HG03175 (cell line): Measurements from ENCODE around the gene TMEM217.
"Not testable (repeated sequence)": the region's sequence is repeated elsewhere in the genome, so short reads cannot be mapped to it uniquely, and the experiment has no call there.

Experiments used
- ATAC-seq: cut with Tn5 transposase; IDR thresholded peaks from one replicate; pipeline ENCODE4 v1.9.1; 2021; ENCODE audit warnings: mild to moderate bottlenecking, moderate library complexity; ENCODE audit not compliant: unreplicated experiment

Gene TMEM217

DNA sequence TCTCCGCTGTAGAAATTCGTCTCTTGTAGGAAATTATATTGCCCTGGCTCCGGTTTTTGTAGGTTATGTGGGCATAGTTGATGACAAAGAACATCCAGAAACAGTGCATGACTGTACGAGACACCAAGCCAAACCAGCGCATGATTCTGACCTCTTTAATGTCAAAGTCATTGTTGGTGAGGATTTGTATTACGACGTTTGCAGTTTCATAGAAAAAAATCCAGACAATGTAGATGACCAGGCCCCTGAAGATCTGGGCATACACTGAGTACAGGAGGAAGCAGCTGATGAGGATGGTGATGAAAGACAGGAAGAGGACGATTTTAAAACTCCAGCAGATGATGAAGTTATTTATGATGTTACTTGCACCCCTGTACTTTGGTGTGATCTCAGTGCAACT, 39.4 kb downstream of the TMEM217 start:
- no peak for ATAC-seq

DNA sequence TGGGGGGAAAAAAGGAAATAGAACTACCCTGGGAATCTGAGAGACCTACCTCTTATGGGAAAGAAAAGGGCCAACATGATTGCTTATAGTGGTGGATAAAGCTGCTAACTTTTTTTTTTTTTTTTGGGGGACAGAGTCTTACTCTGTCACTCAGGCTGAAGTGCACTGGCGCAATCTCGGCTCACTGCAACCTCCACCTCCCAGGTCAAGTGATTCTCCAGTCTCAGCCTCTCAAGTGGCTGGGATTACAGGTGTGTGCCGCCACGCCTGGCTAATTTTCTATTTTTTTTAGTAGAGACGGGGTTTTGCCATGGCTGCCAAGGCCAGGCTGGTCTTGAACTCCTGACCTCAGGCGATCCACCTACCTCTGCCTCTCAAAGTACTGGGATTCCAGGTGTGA, 39.9 kb downstream of the TMEM217 start:
- ATAC-seq: no peak

DNA sequence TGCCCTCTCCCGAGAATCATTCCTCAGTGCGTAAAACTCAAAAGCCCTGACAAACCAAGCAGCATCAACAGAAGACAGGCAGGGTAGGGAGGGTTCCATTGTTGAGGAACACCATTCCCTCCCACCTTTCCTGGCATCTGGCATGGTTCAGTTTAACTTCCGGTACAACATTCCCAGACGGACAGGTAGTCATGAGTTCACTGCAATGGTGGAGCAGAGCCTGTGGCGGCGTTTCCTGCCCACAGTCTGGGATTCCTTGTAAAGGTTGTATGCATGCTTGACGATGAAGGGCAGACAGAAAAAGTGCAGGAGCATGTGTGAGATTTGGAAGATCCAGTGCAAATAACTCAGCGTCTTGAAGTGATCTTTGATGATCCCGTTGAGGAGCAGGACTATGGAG, 45.7 kb downstream of the TMEM217 start:
- ATAC-seq: no peak

DNA sequence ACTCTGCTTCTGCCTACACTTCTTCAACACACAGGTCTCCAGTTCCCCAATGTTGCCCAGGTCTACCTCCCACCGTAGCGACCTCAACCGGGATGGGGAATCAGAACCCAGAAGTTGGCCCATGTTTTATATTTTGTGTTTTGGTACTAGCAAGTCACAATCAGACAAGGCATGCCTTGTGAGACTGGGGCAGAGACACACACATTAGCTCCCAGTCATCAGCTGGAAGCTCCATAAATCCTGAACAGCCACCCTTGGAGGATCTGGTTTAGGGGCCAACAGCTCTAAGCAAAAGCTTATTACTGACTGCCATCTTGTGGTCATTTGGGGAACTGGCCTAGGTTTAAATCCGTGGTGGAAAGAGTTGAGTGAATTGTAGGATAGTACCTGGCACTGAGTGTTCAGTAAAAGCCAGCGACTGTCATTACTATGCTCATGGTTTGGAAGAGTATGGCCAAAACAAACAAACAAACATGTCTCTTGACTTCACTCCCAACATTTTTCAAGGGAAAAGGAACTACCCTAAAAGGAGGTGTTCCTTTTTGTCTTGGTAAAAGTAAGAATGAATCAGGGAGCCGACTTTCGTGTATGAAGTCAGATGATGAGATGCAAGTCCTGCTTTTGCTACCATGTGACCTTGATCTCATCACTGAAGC, 47.5 kb downstream of the TMEM217 start:
- ATAC-seq: no peak

DNA sequence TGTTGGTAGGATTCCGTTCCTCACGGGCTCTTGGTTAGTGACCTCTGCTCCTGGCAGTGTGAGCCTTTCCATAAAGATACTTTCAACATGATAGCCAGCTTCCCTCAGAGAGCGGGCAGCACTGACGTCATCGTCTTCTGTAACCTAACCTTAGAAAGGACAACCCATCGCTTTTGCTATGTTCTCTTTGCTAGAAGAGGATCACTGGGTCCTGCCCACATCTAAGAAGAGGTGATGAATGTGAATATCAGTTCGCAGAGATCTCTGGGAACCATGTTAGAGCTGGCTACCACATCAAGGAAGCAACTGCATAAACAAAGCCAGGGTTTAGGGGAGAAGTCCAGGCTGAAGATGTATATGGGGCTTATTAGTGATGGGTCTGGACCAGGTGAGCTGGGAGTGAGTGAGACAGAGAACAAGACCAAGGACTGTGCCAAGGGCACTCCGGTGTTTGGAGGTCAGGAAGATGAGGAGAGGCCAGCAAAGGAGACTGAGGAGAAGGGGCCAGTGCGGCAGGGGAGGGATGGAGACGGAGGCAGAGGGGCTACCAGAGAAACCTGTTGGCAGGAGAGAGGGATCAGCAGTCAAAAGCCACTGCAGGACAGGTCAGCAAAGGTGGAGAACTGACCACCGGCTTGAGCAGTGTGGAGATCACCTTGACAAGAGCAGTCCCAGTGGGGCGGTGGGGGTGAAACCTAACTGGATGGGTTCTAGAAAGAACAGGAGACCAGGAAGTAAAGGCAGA, 48.3 kb downstream of the TMEM217 start:
- no peak for ATAC-seq

DNA sequence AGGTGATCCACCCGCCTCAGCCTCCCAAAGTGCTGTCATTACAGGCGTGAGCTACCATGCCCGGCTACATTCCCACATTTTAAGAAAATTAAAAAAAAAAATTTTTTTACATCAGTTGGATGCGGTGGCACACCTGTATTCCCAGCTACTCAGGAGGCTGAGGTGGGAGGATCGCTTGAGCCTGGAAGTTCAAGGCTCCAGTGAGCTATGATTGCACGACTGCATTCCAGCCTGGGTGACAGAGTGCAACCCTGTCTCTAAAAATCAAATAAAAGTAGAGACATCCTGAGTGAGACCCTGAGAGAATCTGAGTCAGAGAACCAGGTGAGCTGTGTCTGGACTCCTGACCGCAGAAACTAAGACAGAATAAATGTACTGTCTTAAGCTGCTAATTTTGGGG, 49.2 kb downstream of the TMEM217 start:
- ATAC-seq: no peak

DNA sequence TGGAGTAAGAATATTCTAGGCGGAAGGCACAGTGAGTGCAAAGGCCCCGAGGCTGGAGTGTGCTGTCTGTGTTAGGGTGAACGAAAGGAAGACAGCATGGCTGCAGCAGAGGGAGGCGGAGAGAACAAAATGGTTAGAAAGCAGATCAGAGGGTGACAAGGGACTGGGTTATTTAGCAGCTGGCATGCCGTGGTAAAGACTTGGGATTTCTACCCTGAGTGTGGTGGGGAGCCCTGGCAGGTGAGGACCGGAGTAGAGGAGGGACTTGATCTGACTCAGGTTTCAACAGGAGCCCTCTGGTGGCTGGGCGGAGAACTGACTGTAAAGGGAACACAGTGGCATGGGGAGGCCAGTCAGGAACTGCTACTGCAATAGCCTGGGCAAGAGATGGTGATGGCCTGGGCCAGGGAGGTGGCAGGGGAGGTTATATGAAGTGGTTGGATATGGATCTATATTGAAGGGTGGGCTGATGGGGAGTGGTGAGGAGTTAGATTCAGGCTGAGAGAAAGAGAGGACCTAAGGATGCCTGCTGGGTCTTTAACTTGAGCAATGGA, 50.0 kb downstream of the TMEM217 start:
- ATAC-seq: peak; percentile 57

DNA sequence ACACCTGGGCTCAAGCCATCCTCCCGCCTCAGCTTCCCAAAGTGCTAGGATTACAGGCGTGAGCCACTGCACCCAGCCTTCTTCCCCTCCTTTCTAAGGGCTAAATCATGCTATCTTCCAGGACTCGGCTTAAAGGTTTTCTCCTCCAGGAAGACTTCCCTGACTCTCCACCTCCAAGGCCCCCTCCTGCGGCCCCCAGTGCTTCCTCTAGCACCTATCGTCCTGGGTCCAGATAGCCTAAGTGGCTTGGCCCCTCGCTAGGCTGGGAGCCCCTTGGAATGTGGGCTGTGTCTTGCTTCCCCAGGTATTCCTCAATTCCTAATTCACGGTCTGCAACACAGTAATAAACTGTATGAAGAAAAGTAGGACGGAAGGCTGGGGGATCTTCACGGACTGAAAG, 51.3 kb downstream of the TMEM217 start:
- no peak for ATAC-seq

DNA sequence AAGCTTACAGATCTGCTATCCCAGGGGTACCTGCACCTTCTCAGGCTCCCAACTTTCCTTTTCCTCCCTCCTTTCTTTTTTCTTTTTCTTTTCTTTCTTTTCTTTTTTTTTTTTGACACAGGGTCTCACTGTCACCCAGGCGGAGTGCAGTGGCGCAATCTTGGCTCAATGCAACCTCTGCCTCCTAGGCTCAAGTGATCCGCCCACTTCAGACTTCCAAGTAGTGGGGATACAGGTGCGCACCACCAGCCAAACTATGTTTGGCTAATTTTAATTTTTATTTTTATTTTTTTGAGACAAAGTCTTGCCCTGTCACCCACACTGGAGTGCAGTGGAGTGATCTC, 52.0 kb downstream of the TMEM217 start:
- ATAC-seq: no peak

DNA sequence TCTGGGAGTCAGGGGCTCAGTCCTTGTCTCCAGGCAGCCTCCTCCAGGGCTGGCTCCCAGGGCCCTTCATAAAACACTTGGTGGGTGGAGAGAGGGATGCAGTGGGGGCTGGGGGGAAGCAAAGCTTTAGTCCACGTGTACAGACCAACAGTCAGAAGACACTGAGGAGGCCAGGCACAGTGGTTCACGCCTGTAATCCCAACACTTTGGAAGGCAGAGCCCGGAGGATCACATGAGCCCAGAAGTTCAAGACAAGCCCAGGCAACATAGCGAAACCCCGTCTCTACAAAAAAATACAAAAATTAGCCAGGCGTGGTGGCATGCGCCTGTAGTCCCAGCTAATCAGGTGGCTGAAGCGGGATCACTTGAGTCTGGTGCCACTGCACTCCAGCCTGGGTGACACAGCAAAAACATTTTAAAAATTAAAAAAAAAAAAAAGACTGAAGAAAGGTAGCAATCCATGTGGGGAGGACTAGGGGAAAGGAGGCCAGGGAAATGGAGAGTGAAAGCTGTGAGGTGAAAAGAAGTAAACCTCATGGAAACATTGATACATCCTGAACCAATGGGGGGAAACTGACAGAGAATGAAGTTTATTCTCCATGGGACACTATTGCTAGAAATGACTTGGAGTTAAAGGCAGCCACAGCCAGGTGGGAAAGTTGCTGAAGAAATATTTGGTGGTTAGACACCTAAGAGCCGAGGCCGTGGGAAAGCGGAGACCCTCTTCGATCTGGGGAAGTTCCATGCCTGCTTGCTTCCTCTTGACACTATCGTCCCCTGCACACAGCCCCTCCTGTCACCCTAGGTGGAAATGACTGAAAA, 52.6 kb downstream of the TMEM217 start:
- ATAC-seq: no peak

DNA sequence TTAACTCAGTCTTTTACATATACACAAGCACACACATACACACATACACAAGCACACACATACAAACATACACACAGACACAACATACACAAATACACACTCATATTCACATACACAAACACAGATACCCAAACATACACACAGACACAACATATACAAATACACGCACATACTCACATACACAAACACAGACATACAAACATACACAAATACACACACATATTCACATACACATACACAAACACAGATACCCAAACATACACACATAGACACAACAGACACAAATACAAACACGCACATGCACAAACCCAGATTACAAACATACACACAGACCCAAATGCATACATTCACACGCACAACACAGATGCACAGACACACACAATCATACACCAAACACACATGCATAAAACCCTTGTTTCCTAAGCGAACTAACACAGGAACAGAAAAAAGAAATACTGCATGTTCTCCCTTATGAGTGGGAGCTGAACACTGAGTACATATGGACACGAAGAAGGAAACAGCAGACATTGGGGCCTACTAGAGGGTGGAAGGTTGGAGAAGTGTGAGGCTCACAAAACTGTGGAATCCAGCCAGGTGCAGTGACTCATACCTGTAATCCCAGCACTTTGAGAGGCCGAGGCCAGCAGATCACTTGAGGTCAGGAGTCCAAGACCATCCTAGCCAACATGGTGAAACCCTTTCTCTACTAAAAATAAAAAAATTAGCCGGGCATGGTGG, 53.8 kb downstream of the TMEM217 start:
- ATAC-seq: no peak

DNA sequence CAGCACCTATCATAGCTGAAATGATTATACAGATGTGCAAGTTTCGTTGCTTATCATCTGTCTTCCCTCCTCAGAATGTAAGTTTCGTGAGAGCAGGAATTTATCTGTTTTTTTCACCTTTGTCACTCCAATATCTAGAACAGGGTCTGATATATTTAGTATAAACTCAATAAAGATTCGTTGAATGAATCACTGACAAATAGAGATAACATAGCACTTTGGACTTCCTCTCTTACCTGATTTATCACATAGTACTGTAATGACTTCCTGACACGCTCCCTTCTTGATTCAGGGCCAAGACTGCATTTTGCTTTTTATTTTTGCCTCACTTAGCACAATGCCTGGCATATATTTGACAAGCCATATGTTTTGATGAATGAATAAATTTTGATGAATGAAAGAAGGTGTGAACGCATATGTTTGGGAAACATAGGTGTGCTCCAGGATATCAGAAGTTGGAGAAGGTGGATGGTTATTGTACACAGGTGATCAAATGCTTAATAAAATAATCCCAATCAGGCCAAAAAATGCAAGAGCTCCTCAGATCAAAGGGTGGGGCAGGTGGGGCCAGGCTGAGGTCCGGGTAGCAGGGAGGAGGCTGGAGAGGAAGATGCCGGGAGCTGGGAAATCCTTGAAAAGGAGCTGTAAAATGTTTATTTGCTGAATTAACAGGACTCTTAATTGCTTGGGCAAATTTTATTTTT, 55.0 kb downstream of the TMEM217 start:
- ATAC-seq: no peak

DNA sequence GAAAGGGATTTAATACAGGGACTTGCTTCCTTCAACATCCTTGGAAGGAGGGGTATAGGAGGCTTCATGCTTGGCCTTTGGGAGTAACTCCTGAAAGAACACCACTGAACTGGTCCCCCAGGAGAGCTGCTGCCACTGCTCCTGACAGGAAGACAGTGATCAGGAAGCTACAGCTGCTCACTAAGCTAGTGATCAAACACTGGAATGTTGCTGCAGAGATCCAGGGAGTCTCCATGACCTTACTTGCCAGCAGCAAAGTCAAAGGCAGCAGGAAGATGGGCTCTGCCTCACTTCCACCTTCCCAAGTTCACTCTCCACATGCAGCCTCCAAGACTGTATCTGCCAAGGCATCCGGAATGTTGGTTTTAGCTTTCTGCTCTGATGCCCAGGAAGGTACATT, 56.2 kb downstream of the TMEM217 start:
- ATAC-seq: no peak

DNA sequence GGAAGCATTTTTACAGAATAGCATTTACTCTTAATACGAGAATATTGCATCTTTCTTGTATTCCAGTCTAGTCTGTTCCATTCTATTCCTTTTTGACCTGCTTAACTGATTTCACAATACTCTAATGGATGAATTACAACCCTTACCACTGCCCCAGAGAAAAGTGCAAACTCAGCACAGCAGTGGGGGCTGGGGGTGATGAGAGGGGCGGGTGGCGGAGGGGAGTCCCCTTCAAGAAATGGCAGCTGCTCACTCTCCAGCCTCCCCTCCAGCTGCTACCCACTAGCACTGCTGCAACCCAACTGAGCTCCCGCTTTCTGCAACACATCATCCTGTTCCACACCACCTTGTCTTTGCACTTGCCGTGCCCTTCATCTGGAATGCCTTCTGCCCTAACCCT, 57.9 kb downstream of the TMEM217 start:
- ATAC-seq: no peak

DNA sequence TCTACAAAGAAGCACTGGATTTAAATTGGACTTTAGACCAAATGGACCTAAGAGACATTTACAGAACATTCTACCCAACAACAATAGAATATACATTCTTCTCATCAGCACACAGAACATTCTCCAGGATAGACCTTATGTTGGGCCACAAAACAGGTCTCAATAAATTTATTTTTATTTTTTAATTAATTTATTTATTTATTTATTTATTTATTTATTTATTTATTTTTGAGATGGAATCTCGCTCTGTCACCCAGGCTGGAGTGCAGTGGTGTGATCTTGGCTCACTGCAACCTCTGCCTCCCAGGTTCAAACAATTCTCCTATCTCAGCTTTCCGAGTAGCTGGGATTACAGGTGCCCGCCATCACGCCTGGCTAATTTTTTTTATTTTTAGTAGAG, 61.5 kb downstream of the TMEM217 start:
- ATAC-seq: not testable (repeated sequence)

DNA sequence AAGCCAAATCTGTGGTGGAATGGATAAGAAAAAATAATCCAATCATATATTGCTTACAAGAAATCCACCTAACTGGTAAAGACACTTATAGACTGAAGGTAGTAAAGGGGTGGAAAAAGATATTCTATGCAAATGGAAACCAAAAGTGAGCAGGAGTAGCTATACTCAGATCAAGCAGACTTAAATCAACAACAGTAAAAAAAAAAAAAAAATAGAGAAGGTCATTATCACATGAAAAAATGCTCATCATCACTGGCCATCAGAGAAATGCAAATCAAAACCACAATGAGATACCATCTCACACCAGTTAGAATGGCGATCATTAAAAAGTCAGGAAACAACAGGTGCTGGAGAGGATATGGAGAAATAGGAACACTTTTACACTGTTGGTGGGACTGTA, 63.1 kb downstream of the TMEM217 start:
- ATAC-seq: not testable (repeated sequence)

DNA sequence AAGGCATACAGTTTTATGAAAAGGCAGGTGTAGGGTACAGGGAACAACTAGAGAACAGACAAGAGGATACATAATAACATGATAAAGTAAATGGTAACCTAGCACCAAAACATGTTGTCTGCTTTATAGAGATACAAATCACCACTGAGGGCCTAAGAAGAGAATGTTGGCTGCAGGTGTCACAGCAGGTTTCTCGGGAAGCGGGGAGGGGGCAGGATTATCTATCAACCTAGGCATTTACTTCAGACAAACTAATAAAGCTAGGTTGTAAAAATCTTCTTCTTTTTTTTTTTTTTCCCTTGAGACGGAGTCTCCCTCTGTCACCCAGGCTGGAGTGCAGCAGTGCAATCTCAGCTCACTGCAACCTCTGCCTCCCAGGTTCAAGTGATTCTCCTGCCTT, 65.3 kb downstream of the TMEM217 start:
- ATAC-seq: no peak

DNA sequence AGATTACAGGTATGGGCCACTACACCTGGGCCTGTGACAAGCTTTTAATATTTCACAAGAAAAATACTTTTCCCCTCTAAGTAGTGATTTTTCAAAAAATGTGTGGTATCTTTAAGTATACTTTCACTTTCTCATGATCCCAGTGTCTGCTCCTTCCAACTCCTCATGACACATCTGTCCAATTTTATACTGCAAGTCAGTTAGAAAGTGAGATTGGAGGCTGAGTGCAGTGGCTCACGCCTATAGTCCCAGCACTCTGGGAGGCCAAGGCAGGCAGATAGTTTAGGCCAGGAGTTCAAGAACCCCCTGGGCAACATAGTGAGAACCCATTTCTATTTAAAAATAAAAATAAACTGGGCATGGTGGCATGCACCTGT, 67.8 kb downstream of the TMEM217 start:
- ATAC-seq: no peak

DNA sequence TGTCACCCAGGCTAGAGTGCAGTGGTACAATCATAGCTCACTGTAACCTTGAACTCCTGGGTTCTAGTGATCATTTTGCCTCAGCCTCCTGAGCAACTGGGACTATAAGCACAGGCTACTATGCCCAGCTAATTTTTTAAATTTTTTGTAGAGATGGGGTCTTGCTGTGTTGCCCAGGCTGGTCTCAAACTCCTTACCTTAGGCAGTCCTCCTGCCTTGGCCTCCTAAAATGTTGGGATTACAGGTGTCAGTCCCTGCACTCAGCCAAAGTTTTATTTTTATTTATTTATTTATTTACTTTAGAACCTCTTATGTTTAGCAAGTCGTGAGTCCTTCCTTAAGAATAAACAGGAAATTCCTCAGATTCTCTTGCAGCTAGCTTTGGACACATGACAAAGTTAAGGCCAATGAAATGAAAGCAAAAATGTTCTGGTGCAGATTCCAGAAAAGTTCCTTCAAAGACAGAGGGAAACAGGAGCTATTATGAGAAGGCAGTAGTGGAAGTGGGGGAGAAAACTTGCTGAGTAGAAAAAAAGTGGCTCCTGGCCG, 68.9 kb downstream of the TMEM217 start:
- no peak for ATAC-seq

DNA sequence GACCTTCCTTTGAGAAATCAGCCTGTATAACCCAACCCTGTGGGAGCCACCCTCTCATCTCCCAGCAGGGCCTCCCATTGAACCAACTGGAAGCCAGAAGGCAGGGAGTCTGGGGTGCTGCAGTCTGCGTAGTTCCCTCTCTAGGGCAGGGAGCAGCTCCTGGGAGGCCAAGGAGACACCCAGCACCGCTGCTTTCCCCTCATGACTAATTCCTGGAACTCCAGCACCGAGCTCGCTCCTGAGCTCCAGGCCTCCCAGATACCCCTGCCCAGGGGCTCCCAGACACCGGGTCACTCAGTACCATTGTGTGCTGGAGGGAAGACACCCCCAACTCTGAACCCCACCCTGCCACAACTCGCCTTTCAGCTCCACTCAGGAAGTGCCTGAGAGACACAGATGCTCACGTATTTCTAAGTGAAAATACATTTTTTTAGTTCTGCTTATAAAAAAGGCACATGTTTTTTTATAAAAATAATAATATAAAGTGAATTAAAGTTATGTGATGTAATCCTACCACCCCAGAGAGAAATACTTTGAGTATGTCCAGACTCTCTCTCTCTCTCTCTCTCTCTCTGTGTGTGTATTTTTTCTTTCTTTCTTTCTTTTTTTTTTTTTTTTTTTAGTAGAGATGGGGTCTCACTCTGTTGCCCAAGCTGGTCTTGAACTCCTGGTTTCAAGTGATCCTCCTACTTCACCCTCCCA, 70.5 kb downstream of the TMEM217 start:
- ATAC-seq: no peak
